ENCODE data around the gene C3orf70. TPM values are rescaled to one million over a fixed set of nuclear protein-coding genes. Genes with fewer than 3 reads are reported as not detected.

C3orf70 gene
- total and polyA plus RNA-seq, 3 experiments from 2014 or later, result 0.07 TPM; not detected in 2

GRCh38 chr3:185076219-185076618 lies 76.6 kb downstream of the C3orf70 start:
- CTCF ChIA-PET, result no interaction called here
- H3K27ac Mint-ChIP-seq, result no peak overlapping the region
- no peaks in the 10 kb centered on the region for H3K36me3 Mint-ChIP-seq
- Histone ChIP-seq H3K27me3 (ENCODE audit: insufficient read depth, low read length, poor library complexity, severe bottlenecking) (no peaks in the 10 kb centered on the region), H3K4me3 (ENCODE audit: low read length) (no peak overlapping the region), H3K36me3 (ENCODE audit: insufficient read depth, low read length) (no peaks in the 10 kb centered on the region), H3K27ac (ENCODE audit: low read depth, low read length) (no peak overlapping the region), H3K4me1 (ENCODE audit: insufficient read depth, low read length) (no peaks in the 10 kb centered on the region), H3K9me3 (ENCODE audit: low read length) (no peaks in the 10 kb centered on the region)
- DNase-seq, result no peak
- POLR2A ChIA-PET, result no interaction called here
- H3K4me1 Mint-ChIP-seq, result no peaks in the 10 kb centered on the region
- H3K4me3 Mint-ChIP-seq, result no peak overlapping the region
- no peaks in the 10 kb centered on the region for H3K9me3 Mint-ChIP-seq
- H3K27me3 Mint-ChIP-seq, result peaks cover 1 to 22% of the 10 kb centered on the region in 2 donors

GRCh38 chr3:185075547-185075946 lies 77.3 kb downstream of the C3orf70 start:
- H3K27ac Mint-ChIP-seq, result no peak overlapping the region

GRCh38 chr3:185071287-185071800 lies 81.5 kb downstream of the C3orf70 start:
- DNase-seq, result no peak
- peaks cover under 1 to 13% of the 10 kb centered on the region in 2 donors for H3K27me3 Mint-ChIP-seq
- H3K4me3 Mint-ChIP-seq, result no peak overlapping the region
- peaks cover 0 to 2% (median 0%) of the 10 kb centered on the region in 5 donors for H3K9me3 Mint-ChIP-seq
- Histone ChIP-seq H3K36me3 (ENCODE audit: insufficient read depth, low read length) (no peaks in the 10 kb centered on the region), H3K9me3 (ENCODE audit: low read length) (no peaks in the 10 kb centered on the region), H3K27me3 (ENCODE audit: insufficient read depth, low read length, poor library complexity, severe bottlenecking) (no peaks in the 10 kb centered on the region), H3K4me1 (ENCODE audit: insufficient read depth, low read length) (no peaks in the 10 kb centered on the region), H3K27ac (ENCODE audit: low read depth, low read length) (no peak overlapping the region), H3K4me3 (ENCODE audit: low read length) (no peak overlapping the region)
- ChIA-PET POLR2A (no interaction called here), CTCF (no interaction called here)
- H3K4me1 Mint-ChIP-seq, result no peaks in the 10 kb centered on the region
- no peaks in the 10 kb centered on the region for H3K36me3 Mint-ChIP-seq
- H3K27ac Mint-ChIP-seq, result no peak overlapping the region

More at GRCh38 chr3:185075547-185075946, 77.3 kb downstream of the C3orf70 start:
- H3K4me1 Mint-ChIP-seq, result no peaks in the 10 kb centered on the region
- no peak overlapping the region for H3K4me3 Mint-ChIP-seq
- no peaks in the 10 kb centered on the region for H3K36me3 Mint-ChIP-seq
- no peak for DNase-seq
- Histone ChIP-seq H3K4me3 (ENCODE audit: low read length) (no peak overlapping the region), H3K27ac (ENCODE audit: low read depth, low read length) (no peak overlapping the region), H3K4me1 (ENCODE audit: insufficient read depth, low read length) (no peaks in the 10 kb centered on the region), H3K9me3 (ENCODE audit: low read length) (no peaks in the 10 kb centered on the region), H3K27me3 (ENCODE audit: insufficient read depth, low read length, poor library complexity, severe bottlenecking) (no peaks in the 10 kb centered on the region), H3K36me3 (ENCODE audit: insufficient read depth, low read length) (no peaks in the 10 kb centered on the region)
- CTCF ChIA-PET, result no interaction called here
- POLR2A ChIA-PET, result no interaction called here
- H3K27me3 Mint-ChIP-seq, result peaks cover 1 to 22% of the 10 kb centered on the region in 2 donors
- no peaks in the 10 kb centered on the region for H3K9me3 Mint-ChIP-seq

GRCh38 chr3:185070491-185071286 lies 82.2 kb downstream of the C3orf70 start:
- Mint-ChIP-seq H3K4me3 (no peak overlapping the region), H3K9me3 (peaks cover 0 to 2% (median 0%) of the 10 kb centered on the region in 5 donors), H3K27ac (no peak overlapping the region), H3K36me3 (no peaks in the 10 kb centered on the region), H3K4me1 (no peaks in the 10 kb centered on the region), H3K27me3 (peaks cover 3 to 9% of the 10 kb centered on the region in 2 donors)
- no peak for DNase-seq
- H3K36me3 ChIP-seq (ENCODE audit: insufficient read depth, low read length), result no peaks in the 10 kb centered on the region
- H3K27ac ChIP-seq (ENCODE audit: low read depth, low read length), result no peak overlapping the region
- H3K27me3 ChIP-seq (ENCODE audit: insufficient read depth, low read length, poor library complexity, severe bottlenecking), result no peaks in the 10 kb centered on the region
- H3K4me1 ChIP-seq (ENCODE audit: insufficient read depth, low read length), result no peaks in the 10 kb centered on the region
- POLR2A ChIA-PET, result no interaction called here
- H3K9me3 ChIP-seq (ENCODE audit: low read length), result no peaks in the 10 kb centered on the region
- CTCF ChIA-PET, result no interaction called here
- no peak overlapping the region for H3K4me3 ChIP-seq (ENCODE audit: low read length)

- ChIA-PET CTCF (no interaction called here), POLR2A (no interaction called here)
Measured at GRCh38 chr3:185069037-185070030, 83.5 kb downstream of the C3orf70 start.

GRCh38 chr3:185067173-185067572 lies 85.7 kb downstream of the C3orf70 start:
- POLR2A ChIA-PET, result no interaction called here
- Histone ChIP-seq H3K9me3 (ENCODE audit: low read length) (no peaks in the 10 kb centered on the region), H3K36me3 (ENCODE audit: insufficient read depth, low read length) (no peaks in the 10 kb centered on the region), H3K27me3 (ENCODE audit: insufficient read depth, low read length, poor library complexity, severe bottlenecking) (no peaks in the 10 kb centered on the region), H3K4me3 (ENCODE audit: low read length) (no peak overlapping the region), H3K27ac (ENCODE audit: low read depth, low read length) (no peak overlapping the region), H3K4me1 (ENCODE audit: insufficient read depth, low read length) (no peaks in the 10 kb centered on the region)
- no peak for DNase-seq
- Mint-ChIP-seq H3K27ac (peak overlapping the region in 1 of 8 donors; percentile 16), H3K9me3 (peaks cover 0 to 3% (median 2%) of the 10 kb centered on the region in 5 donors), H3K36me3 (no peaks in the 10 kb centered on the region), H3K27me3 (peaks cover 5% of the 10 kb centered on the region in 2 donors), H3K4me3 (no peak overlapping the region), H3K4me1 (no peaks in the 10 kb centered on the region)
- CTCF ChIA-PET, result no interaction called here

More at GRCh38 chr3:185069037-185070030, 83.5 kb downstream of the C3orf70 start:
- Histone ChIP-seq H3K27ac (ENCODE audit: low read depth, low read length) (no peak overlapping the region), H3K4me1 (ENCODE audit: insufficient read depth, low read length) (no peaks in the 10 kb centered on the region), H3K36me3 (ENCODE audit: insufficient read depth, low read length) (no peaks in the 10 kb centered on the region), H3K27me3 (ENCODE audit: insufficient read depth, low read length, poor library complexity, severe bottlenecking) (no peaks in the 10 kb centered on the region), H3K9me3 (ENCODE audit: low read length) (no peaks in the 10 kb centered on the region), H3K4me3 (ENCODE audit: low read length) (no peak overlapping the region)
- DNase-seq, result no peak
- Mint-ChIP-seq H3K27me3 (peaks cover 1 to 3% of the 10 kb centered on the region in 2 donors), H3K36me3 (no peaks in the 10 kb centered on the region), H3K27ac (no peak overlapping the region), H3K9me3 (peaks cover 0 to 2% (median 0%) of the 10 kb centered on the region in 5 donors), H3K4me3 (no peak overlapping the region), H3K4me1 (no peaks in the 10 kb centered on the region)

- Histone ChIP-seq H3K9me3 (ENCODE audit: low read length) (no peaks in the 10 kb centered on the region), H3K36me3 (ENCODE audit: insufficient read depth, low read length) (no peaks in the 10 kb centered on the region), H3K27me3 (ENCODE audit: insufficient read depth, low read length, poor library complexity, severe bottlenecking) (no peaks in the 10 kb centered on the region), H3K4me3 (ENCODE audit: low read length) (no peak overlapping the region), H3K4me1 (ENCODE audit: insufficient read depth, low read length) (no peaks in the 10 kb centered on the region), H3K27ac (ENCODE audit: low read depth, low read length) (no peak overlapping the region)
- H3K27me3 Mint-ChIP-seq, result peaks cover 5% of the 10 kb centered on the region in 2 donors
- POLR2A ChIA-PET, result no interaction called here
- peaks cover 0 to 4% (median 0%) of the 10 kb centered on the region in 3 donors for H3K36me3 Mint-ChIP-seq
- CTCF ChIA-PET, result no interaction called here
- H3K27ac Mint-ChIP-seq, result no peak overlapping the region
- no peaks in the 10 kb centered on the region for H3K4me1 Mint-ChIP-seq
- DNase-seq, result no peak
- H3K9me3 Mint-ChIP-seq, result peaks cover 4 to 8% (median 7%) of the 10 kb centered on the region in 5 donors
- H3K4me3 Mint-ChIP-seq, result no peak overlapping the region
Measured at GRCh38 chr3:185066251-185066650, 86.6 kb downstream of the C3orf70 start.

GRCh38 chr3:185065059-185065458 lies 87.8 kb downstream of the C3orf70 start:
- Mint-ChIP-seq H3K36me3 (peaks cover 0 to 9% (median 0%) of the 10 kb centered on the region in 3 donors), H3K9me3 (peaks cover 9 to 15% (median 13%) of the 10 kb centered on the region in 5 donors), H3K4me1 (no peaks in the 10 kb centered on the region), H3K27me3 (peaks cover 5% of the 10 kb centered on the region in 2 donors), H3K4me3 (no peak overlapping the region), H3K27ac (no peak overlapping the region)
- ChIA-PET CTCF (no interaction called here), POLR2A (no interaction called here)
- DNase-seq, result no peak
- no peaks in the 10 kb centered on the region for H3K4me1 ChIP-seq (ENCODE audit: insufficient read depth, low read length)
- H3K36me3 ChIP-seq (ENCODE audit: insufficient read depth, low read length), result no peaks in the 10 kb centered on the region
- no peak overlapping the region for H3K4me3 ChIP-seq (ENCODE audit: low read length)
- H3K9me3 ChIP-seq (ENCODE audit: low read length), result no peaks in the 10 kb centered on the region
- H3K27me3 ChIP-seq (ENCODE audit: insufficient read depth, low read length, poor library complexity, severe bottlenecking), result no peaks in the 10 kb centered on the region
- H3K27ac ChIP-seq (ENCODE audit: low read depth, low read length), result no peak overlapping the region

Measured in CD8-positive, alpha-beta memory T cell (primary cell).